Mesendoderm (in vitro differentiated cells): ENCODE measurements around the gene SPPL2B.

Experiments used
- DNase-seq: peaks from one replicate; pipeline ENCODE4 v3.0.0; 2013
- H2AK5ac ChIP-seq: 2 replicates; pipeline ENCODE4 v1.6.1; 2013; ENCODE audit warnings: low read length, inconsistent platforms
- H2BK120ac ChIP-seq: 2 replicates; pipeline ENCODE4 v1.6.1; 2013; ENCODE audit warnings: low read depth, mild to moderate bottlenecking, low read length, moderate library complexity, mixed read lengths
- H2BK15ac ChIP-seq: replicated peaks from 2 replicates; pipeline ENCODE4 v1.6.1; 2013; ENCODE audit warnings: low read depth, mild to moderate bottlenecking, moderate library complexity
- H2BK5ac ChIP-seq: 2 replicates; pipeline ENCODE4 v1.6.1; 2013; ENCODE audit warnings: low read length, inconsistent platforms
- H3K18ac ChIP-seq: 2 replicates; pipeline ENCODE4 v1.6.1; 2013; ENCODE audit warnings: mild to moderate bottlenecking, low read length, mixed read lengths
- H3K23ac ChIP-seq: one replicate; pipeline ENCODE4 v1.6.1; 2013; ENCODE audit warnings: low read length
- H3K27ac ChIP-seq: 2 replicates; pipeline ENCODE4 v1.5.1; 2013; ENCODE audit warnings: low read depth, mild to moderate bottlenecking, inconsistent platforms, low read length, moderate library complexity
- H3K27me3 ChIP-seq: 2 replicates; pipeline ENCODE4 v1.6.1; 2013; ENCODE audit warnings: low read length, control low read depth, mild to moderate bottlenecking, inconsistent platforms; ENCODE audit not compliant: insufficient read depth, poor library complexity
- H3K36me3 ChIP-seq: 2 replicates; pipeline ENCODE4 v1.6.1; 2013; ENCODE audit warnings: low read length, inconsistent platforms; ENCODE audit not compliant: control insufficient read depth, insufficient read depth
- H3K4ac ChIP-seq: one replicate; pipeline ENCODE4 v1.6.1; 2013; ENCODE audit warnings: low read depth, mild to moderate bottlenecking, low read length, moderate library complexity
- H3K4me1 ChIP-seq: 2 replicates; pipeline ENCODE4 v1.6.1; 2013; ENCODE audit warnings: low read depth, low read length, inconsistent platforms; ENCODE audit not compliant: control insufficient read depth
- H3K4me2 ChIP-seq: 2 replicates; pipeline ENCODE4 v1.6.1; 2013; ENCODE audit warnings: low read length
- H3K4me3 ChIP-seq: 2 replicates; pipeline ENCODE4 v1.5.1; 2013; ENCODE audit warnings: mild to moderate bottlenecking, low read length
- H3K56ac ChIP-seq: one replicate; pipeline ENCODE4 v1.6.1; 2013; ENCODE audit warnings: low read length
- H3K79me1 ChIP-seq: 2 replicates; pipeline ENCODE4 v1.6.1; 2013; ENCODE audit warnings: low read length, inconsistent platforms
- H3K79me2 ChIP-seq: 2 replicates; pipeline ENCODE4 v1.6.1; 2013; ENCODE audit warnings: mild to moderate bottlenecking, low read length; ENCODE audit not compliant: control insufficient read depth, insufficient read depth
- H3K9ac ChIP-seq: 2 replicates; pipeline ENCODE4 v1.6.1; 2013; ENCODE audit warnings: low read length, inconsistent platforms
- H4K5ac ChIP-seq: one replicate; pipeline ENCODE4 v1.6.1; 2013; ENCODE audit warnings: low read length
- H4K8ac ChIP-seq: one replicate; pipeline ENCODE4 v1.6.1; 2013; ENCODE audit warnings: low read depth, mild to moderate bottlenecking, control low read depth, low read length, moderate library complexity
- WGBS: extraction: QIAGEN DNeasy Blood & Tissue Kit; methylation state at CpG from one replicate; pipeline ENCODE4 v1.1.7; 2013; ENCODE audit warnings: low lambda C conversion rate, missing lambda C conversion rate; ENCODE audit not compliant: insufficient coverage; ENCODE audit errors: extremely low coverage; 5-methylcytosine and 5-hydroxymethylcytosine counted together

SPPL2B gene

GRCh38 chr19:2375353-2376121 is 47.1 kb downstream of the SPPL2B start:
- Histone ChIP-seq H3K56ac (no peak overlapping the region), H3K4me1 (no peaks in the 10 kb centered on the region), H3K27me3 (no peaks in the 10 kb centered on the region), H4K5ac (no peak overlapping the region), H3K4me3 (no peak overlapping the region), H3K4ac (no peak overlapping the region), H2BK120ac (no peak overlapping the region), H2AK5ac (no peak overlapping the region), H3K79me1 (no peaks in the 10 kb centered on the region), H3K4me2 (no peak overlapping the region), H3K18ac (no peak overlapping the region), H3K79me2 (no peaks in the 10 kb centered on the region), H2BK5ac (no peak overlapping the region), H3K36me3 (no peaks in the 10 kb centered on the region), H3K27ac (no peak overlapping the region), H3K9ac (no peak overlapping the region), H2BK15ac (no peak overlapping the region), H3K23ac (no peak overlapping the region), H4K8ac (no peak overlapping the region)
- no peak for DNase-seq
- no CpG with 5 or more reads among the region's 7 CpGs for WGBS

- no peak for DNase-seq
- no peak overlapping the region for H3K4me2 ChIP-seq
- H4K8ac ChIP-seq, result no peak overlapping the region
- no peak overlapping the region for H3K4ac ChIP-seq
- H3K79me2 ChIP-seq, result no peaks in the 10 kb centered on the region
- no peak overlapping the region for H3K56ac ChIP-seq
- H3K18ac ChIP-seq, result no peak overlapping the region
- no peak overlapping the region for H2AK5ac ChIP-seq
- no peaks in the 10 kb centered on the region for H3K4me1 ChIP-seq
- H2BK120ac ChIP-seq, result no peak overlapping the region
- H3K9ac ChIP-seq, result no peak overlapping the region
- no peak overlapping the region for H3K27ac ChIP-seq
- H2BK15ac ChIP-seq, result no peak overlapping the region
- no peak overlapping the region for H3K23ac ChIP-seq
- no peaks in the 10 kb centered on the region for H3K79me1 ChIP-seq
- no peak overlapping the region for H3K4me3 ChIP-seq
- no peak overlapping the region for H2BK5ac ChIP-seq
- no peaks in the 10 kb centered on the region for H3K36me3 ChIP-seq
- H3K27me3 ChIP-seq, result no peaks in the 10 kb centered on the region
- H4K5ac ChIP-seq, result no peak overlapping the region
- WGBS, result no CpG with 5 or more reads among the region's 15 CpGs
These were observed 48.5 kb downstream of the SPPL2B start for GRCh38 chr19:2376784-2377519.

- H3K18ac ChIP-seq, result no peak overlapping the region
- no peak overlapping the region for H3K4ac ChIP-seq
- no CpG with 5 or more reads among the region's 2 CpGs for WGBS
- H3K56ac ChIP-seq, result no peak overlapping the region
- H3K23ac ChIP-seq, result no peak overlapping the region
- no peaks in the 10 kb centered on the region for H3K4me1 ChIP-seq
- no peak overlapping the region for H3K27ac ChIP-seq
- no peak for DNase-seq
- H3K36me3 ChIP-seq, result no peaks in the 10 kb centered on the region
- no peak overlapping the region for H2BK5ac ChIP-seq
- no peak overlapping the region for H2BK15ac ChIP-seq
- H3K27me3 ChIP-seq, result no peaks in the 10 kb centered on the region
- no peak overlapping the region for H3K4me3 ChIP-seq
- no peak overlapping the region for H3K4me2 ChIP-seq
- H4K5ac ChIP-seq, result no peak overlapping the region
- no peak overlapping the region for H4K8ac ChIP-seq
- no peak overlapping the region for H2BK120ac ChIP-seq
- no peaks in the 10 kb centered on the region for H3K79me2 ChIP-seq
- no peak overlapping the region for H3K9ac ChIP-seq
- no peak overlapping the region for H2AK5ac ChIP-seq
- no peaks in the 10 kb centered on the region for H3K79me1 ChIP-seq
These were observed 52.1 kb downstream of the SPPL2B start for GRCh38 chr19:2380567-2380966.

- no CpG with 5 or more reads among the region's 18 CpGs for WGBS
- no peak for DNase-seq
These were observed 52.8 kb downstream of the SPPL2B start for GRCh38 chr19:2381148-2381820.

GRCh38 chr19:2382530-2383222 is 54.2 kb downstream of the SPPL2B start:
- no peak overlapping the region for H3K23ac ChIP-seq

More at GRCh38 chr19:2381148-2381820, 52.8 kb downstream of the SPPL2B start:
- H2BK15ac ChIP-seq, result no peak overlapping the region
- no peak overlapping the region for H3K4ac ChIP-seq
- H3K56ac ChIP-seq, result no peak overlapping the region
- H4K5ac ChIP-seq, result no peak overlapping the region
- no peak overlapping the region for H4K8ac ChIP-seq
- no peaks in the 10 kb centered on the region for H3K36me3 ChIP-seq
- no peaks in the 10 kb centered on the region for H3K79me1 ChIP-seq
- H2AK5ac ChIP-seq, result no peak overlapping the region
- no peaks in the 10 kb centered on the region for H3K4me1 ChIP-seq
- H3K27me3 ChIP-seq, result no peaks in the 10 kb centered on the region
- no peak overlapping the region for H3K4me2 ChIP-seq
- no peak overlapping the region for H2BK5ac ChIP-seq
- no peak overlapping the region for H3K27ac ChIP-seq
- no peak overlapping the region for H3K23ac ChIP-seq
- H3K79me2 ChIP-seq, result no peaks in the 10 kb centered on the region
- H3K18ac ChIP-seq, result no peak overlapping the region
- no peak overlapping the region for H2BK120ac ChIP-seq
- no peak overlapping the region for H3K4me3 ChIP-seq
- H3K9ac ChIP-seq, result no peak overlapping the region

More at GRCh38 chr19:2382530-2383222, 54.2 kb downstream of the SPPL2B start:
- DNase-seq, result no peak
- no peak overlapping the region for H3K4me2 ChIP-seq
- H3K79me2 ChIP-seq, result no peaks in the 10 kb centered on the region
- no CpG with 5 or more reads among the region's 13 CpGs for WGBS
- no peaks in the 10 kb centered on the region for H3K79me1 ChIP-seq
- no peak overlapping the region for H3K27ac ChIP-seq
- no peak overlapping the region for H3K18ac ChIP-seq
- no peak overlapping the region for H3K4me3 ChIP-seq
- H3K4me1 ChIP-seq, result no peaks in the 10 kb centered on the region
- H2BK120ac ChIP-seq, result no peak overlapping the region
- H3K4ac ChIP-seq, result no peak overlapping the region
- H4K5ac ChIP-seq, result no peak overlapping the region
- no peak overlapping the region for H2BK5ac ChIP-seq
- H2BK15ac ChIP-seq, result no peak overlapping the region
- H3K27me3 ChIP-seq, result no peaks in the 10 kb centered on the region
- no peaks in the 10 kb centered on the region for H3K36me3 ChIP-seq
- H4K8ac ChIP-seq, result no peak overlapping the region
- H3K56ac ChIP-seq, result no peak overlapping the region
- H3K9ac ChIP-seq, result no peak overlapping the region
- H2AK5ac ChIP-seq, result no peak overlapping the region
